Astrocyte of the spinal cord (primary cell): ENCODE results near the gene METTL25B.

Source experiments
- DNase-seq: peaks from one replicate; pipeline ENCODE4 v3.0.0; 2011; ENCODE audit warnings: low read depth, low spot score
- H3K4me3 ChIP-seq: 2 replicates; pipeline ENCODE4 v1.5.1; 2011; ENCODE audit warnings: low read depth, mild to moderate bottlenecking, low read length, moderate library complexity
- CTCF ChIP-seq: IDR thresholded peaks from 2 replicates; pipeline ENCODE4 v1.5.1; 2012; ENCODE audit warnings: low read depth, mild to moderate bottlenecking, low read length, inconsistent platforms
- in situ Hi-C: cut with HindIII; loops from 2 replicates; pipeline ENCODE4 v1.10.0; 2017; ENCODE audit warnings: low sequenced_read_pairs

METTL25B gene

GRCh38 chr1:156747742-156748669 is 19.7 kb downstream of the METTL25B start:
- no peak for DNase-seq

GRCh38 chr1:156748670-156749418 is 20.6 kb downstream of the METTL25B start:
- in situ Hi-C loops, result no loop called here
- peak overlapping the region; percentile 83 for H3K4me3 ChIP-seq
- DNase-seq, result no peak
- no peak for TF ChIP-seq CTCF

More at GRCh38 chr1:156747742-156748669, 19.7 kb downstream of the METTL25B start:
- TF ChIP-seq CTCF, result no peak
- H3K4me3 ChIP-seq, result peak overlapping the region; percentile 83
- in situ Hi-C loops, result no loop called here

- in situ Hi-C loops, result no loop called here
- no peak for DNase-seq
- peak overlapping the region; percentile 83 for H3K4me3 ChIP-seq
- no peak for TF ChIP-seq CTCF
Measured at GRCh38 chr1:156749419-156750118, 21.3 kb downstream of the METTL25B start.

- DNase-seq, result no peak
- in situ Hi-C loops, result no loop called here
- TF ChIP-seq CTCF, result no peak
- peak overlapping the region; percentile 83 for H3K4me3 ChIP-seq
Measured at GRCh38 chr1:156750191-156750672, 22.0 kb downstream of the METTL25B start.

GRCh38 chr1:156750711-156751450 is 22.6 kb downstream of the METTL25B start:
- DNase-seq, result no peak
- no peak for TF ChIP-seq CTCF
- in situ Hi-C loops, result no loop called here
- H3K4me3 ChIP-seq, result peak overlapping the region; percentile 83

GRCh38 chr1:156751451-156751756 is 23.1 kb downstream of the METTL25B start, which contains the start of gene HDGF:
HDGF (minus strand) TSS chr1:156751675; CDS start chr1:156751429, 246 bp downstream.
- peak within 1 kb of the TSS; percentile 83 for H3K4me3 ChIP-seq
- no peak for TF ChIP-seq CTCF
- no peak for DNase-seq
- in situ Hi-C loops, result no loop called here
